ENCODE measurements around the gene CRELD2.

The CRELD2 gene

DNA sequence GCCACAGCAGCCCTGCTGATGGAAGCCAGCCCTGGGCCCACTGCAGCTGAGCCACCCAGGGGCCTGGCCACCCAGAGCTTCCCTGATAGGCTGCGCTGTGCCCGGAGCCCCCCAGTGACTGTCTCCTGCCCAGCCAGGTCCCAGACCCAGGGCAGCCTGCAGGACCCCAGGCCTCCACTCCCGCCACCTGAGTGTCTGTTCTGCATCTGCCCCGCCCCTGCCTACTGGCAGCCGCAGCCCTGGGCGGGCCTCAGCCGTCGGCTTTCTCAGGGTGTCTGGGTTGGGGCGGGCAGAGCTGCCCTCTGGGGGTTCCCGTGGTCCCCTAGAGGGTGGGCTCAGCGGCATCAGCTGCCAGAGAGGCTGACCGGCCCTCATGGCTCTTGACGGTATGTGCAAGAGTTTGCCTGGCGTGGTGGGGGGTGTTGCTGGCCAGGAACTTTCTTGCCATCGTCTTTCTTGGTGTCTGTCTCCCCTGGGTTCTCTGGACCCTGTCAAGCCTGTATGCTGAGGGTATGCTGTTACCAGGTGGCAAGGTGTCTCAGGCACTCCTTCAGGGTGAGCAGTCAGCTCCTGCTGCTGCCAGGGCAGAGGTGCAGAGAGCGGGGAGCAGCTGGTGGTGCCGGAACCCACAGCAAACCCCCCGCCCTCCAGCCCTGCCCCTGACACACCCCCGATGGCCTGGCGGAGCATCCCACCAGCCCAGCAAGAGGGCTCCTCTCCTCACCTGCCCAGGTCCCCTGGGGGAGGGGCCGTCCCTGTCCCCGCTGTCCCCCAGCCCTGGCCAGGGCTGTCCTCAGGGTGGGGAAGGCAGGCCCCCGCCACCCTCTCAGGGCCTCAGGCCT is 29.9 kb downstream of the CRELD2 start:
- DNase-seq = no peak

- DNase-seq = no peak
These were observed 30.8 kb downstream of the CRELD2 start for GRCh38 chr22:49948958-49949913.

- no peak for DNase-seq
These were observed 31.5 kb downstream of the CRELD2 start for GRCh38 chr22:49949914-49950292.

GRCh38 chr22:49950396-49950994 is 32.1 kb downstream of the CRELD2 start:
- DNase-seq = no peak

GRCh38 chr22:49951000-49951677 is 32.7 kb downstream of the CRELD2 start:
- no peak for DNase-seq

DNA sequence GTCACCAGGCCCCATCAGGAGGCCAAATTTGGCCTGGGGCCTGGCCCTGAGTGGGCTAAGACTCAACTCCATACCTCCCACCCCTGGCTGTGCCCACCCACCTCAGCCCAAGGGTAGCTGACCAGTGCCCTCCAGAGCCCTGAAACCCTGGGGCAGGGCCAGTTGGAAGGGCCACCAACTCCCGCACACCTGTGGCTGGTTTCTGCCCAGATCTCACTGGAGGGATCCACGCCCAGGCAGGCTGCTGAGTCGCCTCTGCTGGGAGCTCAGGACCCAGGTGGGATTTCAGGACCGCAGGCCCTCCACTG is 33.2 kb downstream of the CRELD2 start:
- no peak for DNase-seq

- DNase-seq = no peak
These were observed 33.8 kb downstream of the CRELD2 start for GRCh38 chr22:49951986-49952896.

DNA sequence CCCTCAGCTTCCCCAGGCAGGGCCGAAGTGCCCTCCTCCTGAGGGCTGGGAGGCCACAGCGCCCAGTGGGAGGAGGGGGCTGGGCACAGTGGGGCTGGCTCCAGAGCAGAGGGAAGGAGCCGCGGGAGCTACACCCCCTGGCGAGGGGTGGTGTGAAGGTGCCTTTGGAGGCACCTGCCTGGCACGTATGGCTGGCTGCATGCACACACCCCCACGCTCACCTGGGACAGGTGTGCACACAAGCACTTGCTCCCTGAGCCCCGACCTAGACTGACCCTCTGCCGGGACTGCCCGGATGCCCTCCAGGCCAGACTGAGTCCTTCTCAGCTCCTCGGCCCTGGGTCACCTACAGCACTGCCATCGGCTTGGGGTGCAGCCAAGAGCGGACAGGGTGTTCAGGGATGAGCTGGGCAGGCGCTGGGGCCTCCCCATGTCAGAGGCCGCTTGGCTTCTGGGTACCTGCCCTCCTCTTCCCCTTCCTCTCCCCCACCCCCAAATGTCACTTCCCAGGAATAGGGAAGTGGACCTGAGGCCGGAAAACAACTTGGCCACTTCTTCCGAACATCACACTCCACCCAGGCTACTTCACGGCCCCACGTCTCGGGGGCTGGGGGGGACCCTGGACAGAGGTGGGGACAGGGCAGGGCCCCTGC is 34.7 kb downstream of the CRELD2 start:
- no peak for DNase-seq

- no peak for DNase-seq
These were observed 35.4 kb downstream of the CRELD2 start for GRCh38 chr22:49953680-49954344.

DNA sequence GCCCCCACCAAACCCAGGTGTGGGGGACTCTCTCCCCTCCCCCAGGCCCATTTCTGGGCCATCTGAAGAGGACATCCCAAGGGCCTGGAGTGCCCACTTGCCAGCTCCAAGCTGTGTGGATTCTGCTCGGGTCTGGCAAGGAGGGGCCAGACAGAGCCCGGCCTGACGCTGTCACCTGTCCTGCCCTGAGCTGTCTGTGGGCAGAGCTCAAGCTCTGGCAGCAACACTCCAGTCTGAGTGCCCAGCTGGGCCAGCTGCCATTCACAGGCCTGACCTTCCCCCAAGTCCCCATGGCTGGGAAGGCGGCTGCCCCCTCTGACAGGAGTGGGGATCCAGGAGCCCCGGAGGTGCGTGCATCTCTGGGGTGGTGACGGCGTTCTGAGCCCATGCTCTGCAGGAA is 35.9 kb downstream of the CRELD2 start:
- DNase-seq = no peak

GRCh38 chr22:49954991-49955580 is 36.7 kb downstream of the CRELD2 start:
- no peak for DNase-seq

- DNase-seq = no peak
These were observed 37.4 kb downstream of the CRELD2 start for GRCh38 chr22:49955581-49956417.

DNA sequence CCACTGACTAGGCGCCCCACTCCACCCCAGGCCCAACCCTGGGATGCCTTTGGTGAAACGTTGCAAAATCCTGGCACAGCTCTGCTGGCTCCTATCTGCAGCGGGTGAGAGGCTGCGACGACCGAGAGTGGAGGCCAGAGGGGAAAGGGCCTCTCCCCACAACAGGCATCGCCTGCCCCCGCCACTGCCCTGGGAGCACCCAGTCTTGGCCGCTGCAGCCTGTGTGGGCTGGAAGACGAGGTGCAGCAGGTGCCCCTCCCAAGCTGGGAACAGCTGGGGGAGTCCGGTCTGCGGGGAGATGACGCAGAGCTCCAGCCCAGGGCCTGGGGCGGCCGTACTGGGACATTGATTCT is 38.0 kb downstream of the CRELD2 start:
- no peak for DNase-seq

GRCh38 chr22:49956914-49957825 is 38.7 kb downstream of the CRELD2 start:
- no peak for DNase-seq

DNA sequence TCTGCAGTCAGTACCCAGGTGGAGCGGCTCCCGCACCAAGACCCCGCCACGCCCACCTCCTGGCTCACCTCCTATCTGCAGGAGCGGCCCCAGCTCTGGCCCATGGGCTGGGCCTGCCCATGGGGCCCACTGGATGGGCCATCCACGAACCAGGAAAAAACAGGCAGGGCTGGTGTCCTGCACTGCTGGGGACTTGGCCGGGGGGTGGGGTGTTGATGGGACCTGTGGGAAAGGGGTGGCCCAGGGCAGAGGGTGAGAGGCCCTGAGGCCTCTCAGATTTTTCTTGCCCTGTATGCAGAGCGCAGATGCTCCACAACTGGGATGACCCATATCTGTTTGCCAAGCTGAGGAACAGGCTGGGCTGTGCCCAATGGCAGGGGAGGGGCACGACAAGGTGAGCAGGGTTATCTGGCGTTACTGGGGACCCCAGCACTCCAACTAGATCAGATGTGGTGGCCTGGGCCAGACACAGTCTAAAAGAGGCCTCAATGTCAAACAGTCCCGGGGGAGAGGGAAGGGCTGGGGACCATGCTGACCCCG is 39.5 kb downstream of the CRELD2 start:
- no peak for DNase-seq

GRCh38 chr22:49958366-49958921 is 40.0 kb downstream of the CRELD2 start:
- DNase-seq = no peak

DNA sequence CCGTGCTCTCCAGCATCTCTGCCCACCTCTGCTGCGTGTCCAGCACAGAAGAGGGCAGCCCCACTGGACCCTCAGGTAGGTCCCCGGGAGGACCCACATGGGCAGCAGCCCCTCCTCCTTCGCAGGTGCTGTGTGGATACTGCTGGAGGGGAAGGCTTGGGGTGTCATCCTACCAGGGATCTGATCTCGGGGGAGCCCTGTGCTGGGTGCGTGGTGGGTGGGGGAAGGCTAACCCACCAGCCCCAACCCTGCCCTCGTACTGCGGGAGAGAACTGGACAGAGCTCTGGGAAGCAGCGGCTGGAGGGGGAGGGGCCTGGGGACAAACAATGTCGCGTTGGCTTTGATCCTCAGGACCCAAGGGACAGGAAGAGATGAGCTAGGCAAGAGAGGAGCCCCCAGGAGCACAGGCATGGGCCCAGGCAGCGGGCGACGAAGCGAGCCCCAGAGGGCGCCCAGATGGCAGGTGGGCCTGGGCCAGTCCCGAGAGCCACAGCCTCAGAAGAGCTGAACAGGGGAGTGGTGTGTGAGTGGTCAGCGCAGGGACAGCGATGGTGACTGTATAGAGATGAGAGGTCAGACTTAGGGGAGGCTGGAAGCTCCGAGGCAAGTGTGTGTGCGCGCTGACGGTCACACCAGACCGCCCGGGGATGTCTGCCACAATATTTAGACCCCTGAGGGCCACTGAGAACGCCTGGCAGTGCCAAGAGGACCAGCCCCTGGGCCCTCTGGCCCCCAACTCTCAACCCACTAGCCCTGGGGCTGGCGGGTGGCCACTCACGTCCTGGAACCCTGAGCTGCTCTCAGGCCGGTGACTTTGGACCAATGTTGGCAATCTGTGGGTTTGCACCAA is 40.7 kb downstream of the CRELD2 start:
- no peak for DNase-seq

Measured in NCI-H2081 treated with DMSO at 0.1 percent for 48 hours (cell line).